HepG2 (cell line): ENCODE measurements around the gene ARMC5. TPM values are rescaled to one million over a fixed set of nuclear protein-coding genes. Genes with fewer than 3 reads are reported as not detected.

ENCODE experiments used
- HNF1B ChIP-seq: sonication (generic); formaldehyde crosslinking; IDR thresholded peaks from 2 replicates; pipeline ENCODE4 v1.5.1; 2020; ENCODE audit warnings: mild to moderate bottlenecking, moderate library complexity, missing genetic modification reagents
- KLF9 ChIP-seq: IDR thresholded peaks from 2 replicates; pipeline ENCODE4 v1.6.1; 2016; ENCODE audit warnings: low read depth
- MAZ ChIP-seq, 2 experiments: sonication (generic) in 1 of 2; formaldehyde crosslinking in 1 of 2; IDR thresholded peaks; 2 replicates each; pipeline versions ENCODE4 v1.5.0 to v1.6.1; 2012 to 2020; ENCODE audit warnings: low read depth in 2 of 2, mild to moderate bottlenecking in 2 of 2, borderline replicate concordance in 1 of 2, improper control_type of control experiment in 1 of 2, low read length in 1 of 2, missing genetic modification reagents in 1 of 2, moderate library complexity in 1 of 2
- NCOA1 ChIP-seq: sonication (generic); formaldehyde crosslinking; IDR thresholded peaks from 2 replicates; pipeline ENCODE4 v1.9.0; 2021; ENCODE audit warnings: missing genetic modification reagents
- PHF21A ChIP-seq: sonication (generic); formaldehyde crosslinking; IDR thresholded peaks from 2 replicates; pipeline ENCODE4 v1.5.0; 2020; ENCODE audit warnings: mild to moderate bottlenecking, missing genetic modification reagents
- POLR2A ChIP-seq, 2 experiments: IDR thresholded peaks; 2 replicates each; pipeline ENCODE4 v1.6.1; 2011; ENCODE audit warnings: low read depth in 2 of 2, low read length in 2 of 2, mild to moderate bottlenecking in 1 of 2, moderate library complexity in 1 of 2; ENCODE audit not compliant: insufficient read depth in 1 of 2
- RFX5 ChIP-seq: IDR thresholded peaks from 2 replicates; pipeline ENCODE4 v1.6.1; 2011; ENCODE audit warnings: low read depth, low read length, improper control_type of control experiment
- XRCC5 ChIP-seq: fragments of 200-400 bp; formaldehyde crosslinking; optimal IDR thresholded peaks from 2 replicates; pipeline ENCODE3; 2017; ENCODE audit warnings: mild to moderate bottlenecking, low read length
- ZBTB26 ChIP-seq: IDR thresholded peaks from 2 replicates; pipeline ENCODE4 v1.6.1; 2016; ENCODE audit warnings: missing compliant biosample characterization, missing genetic modification reagents, borderline replicate concordance
- ZNF281 ChIP-seq: sonication (generic); formaldehyde crosslinking; IDR thresholded peaks from 2 replicates; pipeline ENCODE4 v1.4.0; 2020; ENCODE audit warnings: missing genetic modification reagents, borderline replicate concordance
- ZNF563 ChIP-seq: sonication (generic); formaldehyde crosslinking; IDR thresholded peaks from 2 replicates; pipeline ENCODE4 v1.8.0; 2022; ENCODE audit warnings: mild to moderate bottlenecking, moderate library complexity, missing genetic modification reagents
- ZNF567 ChIP-seq: sonication (generic); formaldehyde crosslinking; IDR thresholded peaks from 2 replicates; pipeline ENCODE4 v1.8.1; 2023; ENCODE audit warnings: mild to moderate bottlenecking, missing genetic modification reagents, borderline replicate concordance
- ZNF577 ChIP-seq: sonication (generic); formaldehyde crosslinking; IDR thresholded peaks from 2 replicates; pipeline ENCODE4 v1.4.0; 2020; ENCODE audit warnings: mild to moderate bottlenecking, low read depth, missing genetic modification reagents, borderline replicate concordance
- ZNF607 ChIP-seq: sonication (generic); formaldehyde crosslinking; IDR thresholded peaks from 2 replicates; pipeline ENCODE4 v1.5.1; 2020; ENCODE audit warnings: missing genetic modification reagents, mild to moderate bottlenecking, borderline replicate concordance
- ZNF710 ChIP-seq: sonication (generic); formaldehyde crosslinking; IDR thresholded peaks from 2 replicates; pipeline ENCODE4 v1.5.0; 2020; ENCODE audit warnings: mild to moderate bottlenecking, missing genetic modification reagents, borderline replicate concordance
- polyA plus RNA-seq, 8 experiments: library from polyadenylated mRNA; depleted of rRNA in 3 of 8; stranded (reverse) in 7 of 8; unstranded in 1 of 8; fragments of >200 nt; fragmentation: Illumina TruSeq in 4 of 8; extraction: Trizol in 4 of 8; gene quantifications; 2 replicates each; pipeline versions ENCODE4 v1.2.1 to v1.2.3, GENCODE V29; 2011 to 2016; ENCODE audit warnings: low read depth in 4 of 8, missing spikeins in 1 of 8, mixed read lengths in 1 of 8; ENCODE audit not compliant: insufficient read depth in 1 of 8
- total RNA-seq, 5 experiments: library from RNA; depleted of rRNA; stranded (reverse); fragments of >200 nt; fragmentation: Illumina TruSeq; extraction: Trizol; gene quantifications; 2 replicates each; pipeline ENCODE4 v1.2.3, GENCODE V29; 2016; ENCODE audit warnings: low read depth in 1 of 5

Gene ARMC5
- total and polyA plus RNA-seq, 2 of the 13 experiments (the other 11 are each of a cell fraction or from before 2014, with no cell fraction given): 10.8 to 22.3 TPM

- peak; percentile 30 for TF ChIP-seq ZBTB26 (CRISPR knock-in tag)
- no peak for TF ChIP-seq ZNF281 (CRISPR knock-in tag)
- peak in 1 of 2 experiments; percentile 15; a peak in 2 of 4 replicates for TF ChIP-seq POLR2A (IDR thresholded peaks at IDR 0.05; ENCODE audit: insufficient read depth in 1 of 2, low read depth in 2 of 2, low read length in 2 of 2)
- TF ChIP-seq RFX5: peak; percentile 45; the same call in 1 of the 2 replicates
- 0 out of 2 replicates have a peak, but pooled peaks have one; percentile 39 for TF ChIP-seq ZNF607 (CRISPR knock-in tag)
- 0 out of 2 replicates have a peak, but pooled peaks have one; percentile 1 for TF ChIP-seq ZNF710
- no peak for TF ChIP-seq MAZ (IDR thresholded peaks at IDR 0.05; ENCODE audit: borderline replicate concordance, low read depth, low read length)
- TF ChIP-seq MAZ (CRISPR knock-in tag; IDR thresholded peaks at IDR 0.05; ENCODE audit: low read depth): no peak; the same call in 1 of the 2 replicates
- TF ChIP-seq NCOA1 (CRISPR knock-in tag): no peak
- TF ChIP-seq ZNF563 (CRISPR knock-in tag): 0 out of 2 replicates have a peak, but pooled peaks have one; percentile 8
- peak; percentile 9; the same call in 1 of the 2 replicates for TF ChIP-seq KLF9
- no peak for TF ChIP-seq HNF1B (CRISPR knock-in tag)
- peak; percentile 2; the same call in 1 of the 2 replicates for TF ChIP-seq PHF21A (CRISPR knock-in tag)
- TF ChIP-seq ZNF577: 0 out of 2 replicates have a peak, but pooled peaks have one; percentile 0
- no peak for TF ChIP-seq XRCC5
- TF ChIP-seq ZNF567 (CRISPR knock-in tag): no peak
Observed at GRCh38 chr16:31459687-31460581, 633 bp downstream of the ARMC5 start (continued).
